Left renal pelvis (tissue), 4 donors: ENCODE results near the gene IL12RB2. TPM values are rescaled to one million over a fixed set of nuclear protein-coding genes. Genes with fewer than 3 reads are reported as not detected.

ENCODE experiments used
- polyA plus RNA-seq, 4 donors: library from polyadenylated mRNA; unstranded; fragments of 120-200 nt; gene quantifications; one replicate each; pipeline ENCODE4 v1.2.1, GENCODE V29; 2013; ENCODE audit not compliant: insufficient read length in 4 of 4

The IL12RB2 gene
- polyA plus RNA-seq, 4 donors = 0.41 to 1.7 (median 0.67) TPM

Other genes starting within 250 kb of the IL12RB2 start
- under 1 TPM in 2 of 4 donors, not detected in 2; 0.15 to 0.39 TPM for gene C1orf141, start 172.9 kb upstream of the IL12RB2 start, polyA plus RNA-seq
- under 1 TPM in 1 of 4 donors, not detected in 3; 0.09 TPM for gene IL23R, start 141.4 kb upstream of the IL12RB2 start, polyA plus RNA-seq
- gene SERBP1, start 122.5 kb downstream of the IL12RB2 start, polyA plus RNA-seq = 100 to 1,000 TPM; 300 to 424 (median 390) TPM